LNCaP clone FGC (cell line): Measurements from ENCODE around the gene HCRT.
"Not testable (repeated sequence)": the region's sequence is repeated elsewhere in the genome, so short reads cannot be mapped to it uniquely, and the experiment has no call there.

Experiments
- DNase-seq: peaks from one replicate; pipeline ENCODE4 v3.0.0-alpha.2; 2011; ENCODE audit warnings: low read depth
- H3K4me3 ChIP-seq: 2 replicates; pipeline ENCODE4 v1.5.1; 2011; ENCODE audit warnings: mild to moderate bottlenecking, low read depth, low read length, control low read depth
- CTCF ChIP-seq: IDR thresholded peaks from 2 replicates; pipeline ENCODE4 v1.5.1; 2012; ENCODE audit warnings: mild to moderate bottlenecking; ENCODE audit not compliant: control insufficient read depth, insufficient read depth; ENCODE audit errors: extremely low read depth

The HCRT gene

GRCh38 chr17:42146911-42147607 is 38.2 kb downstream of the HCRT start:
- DNase-seq: no peak
- no peak for TF ChIP-seq CTCF
- no peak overlapping the region for H3K4me3 ChIP-seq

- not testable (repeated sequence) for DNase-seq, H3K4me3 ChIP-seq
Observed at GRCh38 chr17:42143138-42143537, 42.1 kb downstream of the HCRT start.

- TF ChIP-seq CTCF: no peak
- DNase-seq: no peak
- no peak overlapping the region for H3K4me3 ChIP-seq
Observed at GRCh38 chr17:42142371-42142896, 42.8 kb downstream of the HCRT start.

GRCh38 chr17:42141382-42141781 is 43.9 kb downstream of the HCRT start:
- no peak for TF ChIP-seq CTCF
- no peak for DNase-seq

GRCh38 chr17:42140690-42141089 is 44.6 kb downstream of the HCRT start:
- DNase-seq: not testable (repeated sequence)

More at GRCh38 chr17:42141382-42141781, 43.9 kb downstream of the HCRT start:
- H3K4me3 ChIP-seq: no peak overlapping the region

GRCh38 chr17:42138749-42139492 is 46.3 kb downstream of the HCRT start:
- no peak overlapping the region for H3K4me3 ChIP-seq
- TF ChIP-seq CTCF: no peak
- DNase-seq: no peak

More at GRCh38 chr17:42140690-42141089, 44.6 kb downstream of the HCRT start:
- H3K4me3 ChIP-seq: not testable (repeated sequence)

- TF ChIP-seq CTCF: no peak
- H3K4me3 ChIP-seq: peak overlapping the region; percentile 50
- DNase-seq: no peak
Observed at GRCh38 chr17:42136654-42137051, 48.6 kb downstream of the HCRT start.
